Midbrain (tissue), 1 donor: ENCODE results near the gene ENDOD1.

Source experiments
- DNase-seq: peaks from one replicate; lab custom pipeline; 2025; lab: John Stamatoyannopoulos, UW

Gene ENDOD1

GRCh38 chr11:95076416-95076815 is 13.2 kb upstream of the ENDOD1 start:
- no peak for DNase-seq

- DNase-seq: no peak
These were observed 12.7 kb upstream of the ENDOD1 start for GRCh38 chr11:95076981-95077380.

GRCh38 chr11:95078526-95078925 is 11.1 kb upstream of the ENDOD1 start:
- no peak for DNase-seq

GRCh38 chr11:95081010-95081409 is 8.6 kb upstream of the ENDOD1 start:
- no peak for DNase-seq

GRCh38 chr11:95081412-95081811 is 8.2 kb upstream of the ENDOD1 start:
- DNase-seq: peak; percentile 73

GRCh38 chr11:95082576-95083001 is 7.1 kb upstream of the ENDOD1 start:
- DNase-seq: peak; percentile 85

GRCh38 chr11:95084509-95084908 is 5.1 kb upstream of the ENDOD1 start:
- DNase-seq: no peak

- no peak for DNase-seq
These were observed 4.4 kb upstream of the ENDOD1 start for GRCh38 chr11:95085117-95085816.

- no peak for DNase-seq
These were observed 3.5 kb upstream of the ENDOD1 start for GRCh38 chr11:95086151-95086550.

GRCh38 chr11:95086836-95087570 is 2.6 kb upstream of the ENDOD1 start:
- no peak for DNase-seq

GRCh38 chr11:95088946-95089619 is 563 bp upstream of the ENDOD1 start:
- DNase-seq: no peak

GRCh38 chr11:95091663-95092180 is 2.1 kb downstream of the ENDOD1 start:
- no peak for DNase-seq

GRCh38 chr11:95092549-95093324 is 3.1 kb downstream of the ENDOD1 start:
- DNase-seq: no peak

- DNase-seq: no peak
These were observed 3.9 kb downstream of the ENDOD1 start for GRCh38 chr11:95093548-95093947.

- peak; percentile 20 for DNase-seq
These were observed 6.4 kb downstream of the ENDOD1 start for GRCh38 chr11:95095858-95096587.

GRCh38 chr11:95097209-95097608 is 7.6 kb downstream of the ENDOD1 start:
- no peak for DNase-seq

GRCh38 chr11:95098826-95099225 is 9.2 kb downstream of the ENDOD1 start:
- DNase-seq: no peak

GRCh38 chr11:95100191-95100648 is 10.6 kb downstream of the ENDOD1 start:
- DNase-seq: no peak

- DNase-seq: no peak
These were observed 11.3 kb downstream of the ENDOD1 start for GRCh38 chr11:95100856-95101507.

- DNase-seq: no peak
These were observed 12.3 kb downstream of the ENDOD1 start for GRCh38 chr11:95101935-95102334.

- no peak for DNase-seq
These were observed 13.1 kb downstream of the ENDOD1 start for GRCh38 chr11:95102733-95103132.
